ENCODE data around the gene ARHGEF12. TPM values are rescaled to one million over a fixed set of nuclear protein-coding genes. Genes with fewer than 3 reads are reported as not detected.

Gene ARHGEF12
- polyA plus RNA-seq, 1 donor (not counting 4 experiments of a cell fraction or from before 2014, with no cell fraction given): 28.8 TPM

DNA sequence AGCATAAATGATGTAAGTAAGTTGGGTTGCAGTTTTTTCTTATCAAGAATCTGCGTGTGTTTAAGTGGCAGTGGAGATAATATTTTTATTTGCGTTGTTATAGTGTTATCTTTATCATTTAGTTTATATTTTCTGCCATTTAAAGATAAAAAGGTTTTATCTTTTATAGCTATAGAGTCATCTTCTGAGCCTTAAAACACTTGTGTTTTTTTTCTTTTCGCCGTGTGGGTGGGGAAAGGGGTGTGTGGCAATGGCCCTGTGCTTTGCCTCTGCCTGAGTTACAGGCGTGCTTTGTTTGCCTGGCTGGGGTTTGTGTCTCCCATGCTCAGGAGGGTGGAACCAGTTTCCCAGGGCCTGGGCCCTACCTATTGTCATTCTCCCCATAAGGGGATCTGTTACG, 16.2 kb downstream of the ARHGEF12 start:
- no peak overlapping the region for H3K27ac ChIP-seq (ENCODE audit: control insufficient read depth, insufficient read depth, low read length)
- no peak for DNase-seq (ENCODE audit: low read depth, low spot score)
- no peaks in the 10 kb centered on the region for H3K9me3 ChIP-seq (ENCODE audit: control insufficient read depth, low read depth, low read length)
- peaks cover 13% of the 10 kb centered on the region for H4K20me1 ChIP-seq (ENCODE audit: control insufficient read depth, extremely low read depth, insufficient read depth, low read length)
- peaks cover 0 to 3% of the 10 kb centered on the region in 2 experiments for H3K36me3 ChIP-seq (ENCODE audit: control insufficient read depth in 2 of 2, extremely low read depth in 1 of 2, insufficient read depth in 2 of 2, low read length in 2 of 2)
- no peak overlapping the region for H3K4me2 ChIP-seq (ENCODE audit: control insufficient read depth, extremely low read depth, insufficient read depth, low read depth, low read length)
- H3K4me1 ChIP-seq (ENCODE audit: control insufficient read depth, extremely low read depth, insufficient read depth, low read length): peaks cover 6% of the 10 kb centered on the region
- H3K9me1 ChIP-seq (ENCODE audit: control insufficient read depth, extremely low read depth, insufficient read depth, low read length): peaks cover 7% of the 10 kb centered on the region
- dilution Hi-C loops (cut with MboI; ENCODE audit: extremely low pct_ligation_motif_present, low sequenced_read_pairs): no loop called here
- H3K4me3 ChIP-seq (ENCODE audit: control insufficient read depth in 2 of 3, extremely low read depth in 1 of 3, insufficient read depth in 2 of 3, low read depth in 1 of 3, low read length in 3 of 3): no peak overlapping the region
- no peak for FAIRE-seq
- no peak for TF ChIP-seq EZH2 (IDR thresholded peaks at IDR 0.05; ENCODE audit: low read length)
- TF ChIP-seq CTCF (optimal IDR thresholded peaks at IDR 0.05 in 1 of 3, IDR thresholded peaks at IDR 0.05 in 1 of 3, conservative IDR thresholded peaks at IDR 0.05 in 1 of 3; ENCODE audit: extremely low read depth in 1 of 3, insufficient read depth in 2 of 3, low read length in 3 of 3): no peak
- H3K27me3 ChIP-seq (ENCODE audit: control insufficient read depth, extremely low read depth, insufficient read depth, low read length): no peaks in the 10 kb centered on the region
- no peak overlapping the region for H2AFZ ChIP-seq (ENCODE audit: control insufficient read depth, low read length)
- peaks cover 53% of the 10 kb centered on the region for H3K79me2 ChIP-seq (ENCODE audit: control insufficient read depth, insufficient read depth, low read length)
- no peak overlapping the region for H3K9ac ChIP-seq (ENCODE audit: control insufficient read depth, extremely low read depth, insufficient read depth, low read length)

DNA sequence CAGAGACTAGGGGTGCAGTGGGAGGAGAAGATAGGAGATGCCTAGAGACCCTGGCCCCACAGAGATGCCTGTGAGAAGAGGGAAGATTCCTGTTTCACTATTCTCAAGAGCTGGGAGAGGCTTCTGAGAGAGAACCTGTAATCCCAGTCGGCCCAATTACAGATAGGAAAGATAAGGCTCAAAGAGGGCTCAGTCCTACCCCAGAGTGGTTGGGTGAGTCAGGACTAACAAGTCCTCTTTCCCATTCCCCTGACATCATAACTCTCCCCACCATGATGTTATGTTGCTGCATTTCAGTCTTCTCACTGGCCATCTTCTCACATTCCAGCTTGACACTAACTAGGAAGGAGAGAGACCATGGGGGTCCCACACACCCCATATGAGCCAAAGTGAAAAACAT, 17.9 kb downstream of the ARHGEF12 start:
- dilution Hi-C loops (cut with MboI; ENCODE audit: extremely low pct_ligation_motif_present, low sequenced_read_pairs): no loop called here
- Histone ChIP-seq H3K9me1 (ENCODE audit: control insufficient read depth, extremely low read depth, insufficient read depth, low read length) (peaks cover 7% of the 10 kb centered on the region), H3K9me3 (ENCODE audit: control insufficient read depth, low read depth, low read length) (no peaks in the 10 kb centered on the region), H3K4me2 (ENCODE audit: control insufficient read depth, extremely low read depth, insufficient read depth, low read depth, low read length) (no peak overlapping the region), H3K27ac (ENCODE audit: control insufficient read depth, insufficient read depth, low read length) (no peak overlapping the region), H3K9ac (ENCODE audit: control insufficient read depth, extremely low read depth, insufficient read depth, low read length) (no peak overlapping the region), H3K36me3 (ENCODE audit: control insufficient read depth in 2 of 2, extremely low read depth in 1 of 2, insufficient read depth in 2 of 2, low read length in 2 of 2) (peaks cover 0 to 3% of the 10 kb centered on the region in 2 experiments), H4K20me1 (ENCODE audit: control insufficient read depth, extremely low read depth, insufficient read depth, low read length) (peaks cover 16% of the 10 kb centered on the region), H3K27me3 (ENCODE audit: control insufficient read depth, extremely low read depth, insufficient read depth, low read length) (no peaks in the 10 kb centered on the region), H3K4me1 (ENCODE audit: control insufficient read depth, extremely low read depth, insufficient read depth, low read length) (peaks cover 6% of the 10 kb centered on the region), H3K79me2 (ENCODE audit: control insufficient read depth, insufficient read depth, low read length) (peaks cover 52% of the 10 kb centered on the region), H2AFZ (ENCODE audit: control insufficient read depth, low read length) (no peak overlapping the region), H3K4me3 (ENCODE audit: control insufficient read depth in 2 of 3, extremely low read depth in 1 of 3, insufficient read depth in 2 of 3, low read depth in 1 of 3, low read length in 3 of 3) (no peak overlapping the region)
- FAIRE-seq (no peak), DNase-seq (ENCODE audit: low read depth, low spot score) (no peak)
- no peak for TF ChIP-seq CTCF (optimal IDR thresholded peaks at IDR 0.05 in 1 of 3, IDR thresholded peaks at IDR 0.05 in 1 of 3, conservative IDR thresholded peaks at IDR 0.05 in 1 of 3; ENCODE audit: extremely low read depth in 1 of 3, insufficient read depth in 2 of 3, low read length in 3 of 3)
- no peak for TF ChIP-seq EZH2 (IDR thresholded peaks at IDR 0.05; ENCODE audit: low read length)
